ENCODE data around the gene LRMDA.

LRMDA gene

DNA sequence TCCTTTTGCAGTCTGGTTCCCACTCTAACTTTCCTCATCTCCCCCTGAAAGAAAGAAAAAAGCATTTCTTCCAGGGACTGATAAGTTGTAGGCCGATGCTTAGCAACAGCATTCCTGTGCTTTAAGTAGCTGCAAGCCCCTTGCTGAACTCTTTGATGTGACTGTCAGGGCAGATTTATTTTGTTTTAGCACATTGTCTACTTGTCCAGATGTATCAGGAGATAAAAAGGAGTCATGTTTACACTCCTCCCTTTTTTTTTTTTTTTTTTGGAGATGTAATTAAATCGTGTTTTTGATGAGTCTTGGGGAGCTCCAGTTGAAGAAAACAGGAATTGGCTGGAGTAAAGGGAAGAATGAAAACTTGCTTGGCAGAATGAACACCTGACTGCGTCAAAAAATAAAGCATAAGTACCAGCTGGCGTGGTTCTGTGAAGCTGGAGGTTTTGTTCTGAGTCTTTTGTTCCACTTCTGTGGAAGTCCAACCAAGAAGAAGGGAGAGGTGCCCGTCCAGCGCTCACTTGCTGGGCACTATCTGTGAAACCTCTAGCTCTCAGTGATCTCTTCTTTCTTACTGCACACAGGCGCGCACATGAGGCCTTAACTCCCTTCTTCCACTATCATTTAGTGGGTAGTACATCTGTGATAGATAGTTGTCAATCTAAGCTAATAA, 871.7 kb downstream of the LRMDA start:
- no peak for DNase-seq

DNA sequence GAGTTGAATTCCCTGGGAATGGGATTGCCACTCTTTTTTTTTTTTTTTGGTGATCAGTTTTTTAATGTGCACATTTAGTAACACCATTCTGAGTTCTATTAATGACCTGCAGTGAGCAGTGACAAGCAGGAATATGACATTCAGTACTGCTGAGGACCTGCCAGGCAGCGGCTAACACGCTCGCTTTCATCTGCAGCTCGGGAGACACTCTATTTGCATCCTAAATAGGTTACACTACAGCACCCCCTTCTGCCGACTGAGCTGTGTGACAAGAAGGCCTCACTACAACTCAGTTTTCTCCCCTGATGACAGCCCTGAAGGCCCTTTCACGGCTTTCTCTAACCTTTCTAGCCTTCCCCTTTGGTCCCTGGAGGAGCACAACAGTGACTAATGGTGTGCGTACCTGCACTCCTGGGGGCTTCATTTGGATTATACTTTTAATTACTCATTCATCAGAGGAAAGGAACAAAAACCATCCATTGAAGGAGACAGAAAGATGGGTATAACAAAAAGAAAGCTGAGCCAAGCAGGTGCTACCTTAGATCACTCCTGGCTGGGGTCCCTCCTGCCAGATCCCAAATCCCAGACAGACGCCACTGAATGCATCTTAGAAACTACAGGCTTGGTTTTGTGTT, 872.4 kb downstream of the LRMDA start:
- DNase-seq = no peak

DNA sequence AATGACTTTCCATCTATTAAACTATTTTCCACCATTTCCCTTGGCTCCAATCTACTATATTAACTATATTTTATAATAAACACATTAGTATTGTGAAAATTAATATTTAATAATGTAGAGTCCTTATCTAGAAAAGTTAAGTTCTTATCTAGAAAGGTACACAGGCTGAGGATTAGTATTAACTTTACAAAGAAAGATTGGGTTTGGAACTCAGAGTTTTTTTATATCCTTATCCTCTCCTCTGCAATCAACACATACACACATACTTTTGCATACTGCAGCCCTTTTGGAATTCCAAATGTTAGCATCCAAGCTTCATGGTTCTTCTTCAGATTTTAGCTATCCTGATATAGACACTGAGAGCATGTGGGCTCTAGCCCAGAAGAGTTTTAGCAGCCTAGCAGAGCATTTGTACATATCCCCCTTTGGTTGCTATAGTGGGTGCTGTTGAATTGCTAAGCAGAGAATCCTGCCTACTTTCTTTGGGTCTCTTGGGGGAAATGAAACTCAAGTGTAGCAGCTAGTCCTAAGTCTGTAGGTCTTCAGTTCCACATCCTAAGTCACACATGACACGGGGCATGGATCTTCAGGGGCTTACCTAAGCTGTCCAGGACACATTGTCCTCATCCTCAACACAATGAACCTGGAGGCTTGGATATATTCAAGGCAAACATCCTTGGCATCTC, 874.6 kb downstream of the LRMDA start:
- DNase-seq = no peak

DNA sequence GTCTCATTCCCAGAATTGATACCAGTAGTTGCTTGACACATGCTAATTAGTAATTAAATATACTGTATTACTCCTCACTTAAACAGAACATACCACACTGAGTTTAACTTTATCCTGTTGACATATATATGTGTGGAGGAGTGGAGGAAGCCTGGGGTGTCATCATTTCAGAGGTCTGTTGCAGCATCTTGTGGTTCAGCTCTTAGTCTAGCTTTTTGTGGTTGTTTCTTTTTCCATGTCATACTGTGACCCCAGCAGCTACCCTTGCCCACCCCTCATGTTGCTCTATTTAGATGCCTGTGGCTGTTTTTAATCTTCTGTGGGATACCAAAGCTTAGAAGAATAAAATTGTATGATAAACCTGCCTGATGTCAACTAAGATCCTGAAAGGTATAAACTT, 875.4 kb downstream of the LRMDA start:
- DNase-seq = no peak

DNA sequence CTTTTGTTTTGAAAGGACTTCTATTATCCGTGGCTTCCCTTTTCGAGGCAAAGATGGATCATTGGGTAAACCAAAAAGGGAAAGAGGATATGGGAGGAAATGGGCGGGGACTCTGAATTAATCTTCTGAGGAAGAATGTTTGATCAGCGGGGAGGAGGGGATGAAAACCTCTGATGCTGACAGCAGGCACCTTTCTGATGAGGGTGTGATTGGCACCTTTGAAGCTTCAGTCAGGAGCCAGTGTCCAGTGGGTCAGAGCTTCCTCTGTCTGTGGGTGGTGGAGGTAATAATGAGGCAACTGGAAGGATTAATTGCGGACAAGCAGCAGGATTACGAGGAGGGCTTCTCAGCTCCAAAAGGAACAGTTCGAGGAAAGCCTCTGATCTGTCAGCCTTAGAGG, 877.6 kb downstream of the LRMDA start:
- no peak for DNase-seq

DNA sequence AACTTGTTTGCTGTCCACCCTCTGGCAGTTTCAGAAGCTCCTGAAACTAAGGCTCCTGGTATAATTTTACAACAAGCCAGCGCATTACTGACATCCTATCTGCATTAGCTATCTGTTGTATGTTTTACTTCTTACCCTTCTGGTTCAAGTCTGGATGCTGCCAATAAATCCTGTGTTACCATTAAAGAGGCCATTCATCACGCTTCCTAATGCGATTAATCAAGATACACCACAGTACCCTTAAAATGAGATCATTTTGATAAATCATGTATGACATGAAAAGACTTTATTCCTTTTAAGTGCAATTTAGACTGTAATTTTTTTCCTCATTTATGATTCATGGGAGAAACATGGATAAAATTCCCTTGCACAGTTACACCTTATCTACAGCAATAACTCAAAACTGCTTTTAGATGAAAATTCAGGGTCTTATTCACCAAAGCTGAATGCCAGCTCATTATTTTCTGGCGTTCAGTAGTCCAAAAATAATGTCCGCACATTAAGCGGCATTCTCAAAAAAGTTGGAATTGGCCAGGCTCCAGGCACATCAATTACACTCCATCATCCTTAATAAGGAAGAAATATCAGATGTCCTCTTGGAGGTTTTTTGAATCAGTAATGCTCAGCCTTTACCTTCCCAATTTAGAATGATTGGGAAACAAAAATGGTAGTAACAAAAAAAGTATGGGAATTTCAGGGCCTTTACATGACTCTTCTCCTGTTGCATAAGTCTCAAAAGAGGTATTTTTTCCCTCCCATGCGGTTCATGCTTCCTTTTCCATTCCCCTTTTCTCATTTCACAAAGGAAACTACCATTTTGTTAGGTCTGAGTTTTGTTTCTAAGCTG, 878.5 kb downstream of the LRMDA start:
- no peak for DNase-seq

DNA sequence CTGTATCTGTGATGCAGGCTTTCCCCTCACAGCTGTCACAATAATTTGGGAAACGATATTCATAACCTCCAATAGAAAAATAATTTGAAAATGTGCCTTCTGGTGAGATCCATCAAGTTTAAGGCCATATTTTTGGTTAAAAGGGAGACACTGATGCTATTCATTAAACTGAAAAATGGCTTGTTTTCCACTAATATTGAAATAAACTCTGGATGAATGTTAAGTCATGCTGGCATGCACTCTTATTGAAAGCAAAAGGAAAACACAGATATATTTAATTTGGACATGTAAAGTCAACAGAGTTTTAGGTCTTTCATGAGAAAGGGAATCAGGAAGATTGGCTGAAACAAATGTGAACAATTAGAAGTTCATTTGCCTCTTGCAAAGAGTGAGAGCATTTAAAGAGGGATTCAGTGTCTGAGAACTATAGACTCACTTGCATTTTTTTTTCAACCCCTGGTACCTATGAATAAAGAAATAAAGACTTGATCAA, 879.2 kb downstream of the LRMDA start:
- no peak for DNase-seq

DNA sequence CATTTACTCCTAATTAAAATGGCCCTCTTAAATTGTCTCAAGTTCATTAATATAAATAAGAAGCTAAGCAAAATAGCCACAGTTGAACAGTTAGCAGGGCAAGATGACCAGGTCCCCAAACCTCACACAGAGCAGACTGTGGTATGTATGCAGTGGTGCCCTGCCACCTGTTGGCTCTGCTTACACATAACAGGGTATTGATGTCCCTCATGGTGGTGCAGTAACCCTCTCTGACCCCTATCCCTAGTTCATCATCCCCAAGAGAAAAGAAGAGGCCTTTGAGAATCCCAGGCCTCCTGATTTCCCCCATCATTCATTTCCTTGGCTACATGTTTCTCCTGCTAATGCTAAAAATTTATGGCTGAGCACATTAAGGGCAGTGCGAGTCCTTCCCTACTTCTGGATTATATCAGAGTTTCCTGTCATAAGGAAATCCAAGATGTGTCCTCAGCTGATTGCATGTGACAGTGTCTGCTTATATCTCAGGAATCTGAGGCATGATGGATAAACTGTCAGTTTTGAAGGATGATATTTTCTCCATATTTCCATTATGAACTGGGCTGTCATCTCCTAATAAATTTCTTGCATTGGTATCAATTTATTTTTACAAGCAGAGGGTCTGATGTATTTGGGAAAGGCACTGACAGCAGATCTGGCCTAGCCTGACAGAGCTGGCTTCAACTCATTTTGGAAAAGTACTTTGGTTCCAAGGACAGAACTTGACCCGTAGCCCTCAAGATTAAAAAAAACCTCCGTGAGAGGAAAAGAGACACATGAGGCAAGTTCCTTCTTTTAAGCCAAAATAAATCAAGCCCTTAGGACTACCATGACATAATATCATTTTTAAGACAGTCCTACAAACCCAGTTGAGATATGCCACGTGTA, 880.6 kb downstream of the LRMDA start:
- no peak for DNase-seq

DNA sequence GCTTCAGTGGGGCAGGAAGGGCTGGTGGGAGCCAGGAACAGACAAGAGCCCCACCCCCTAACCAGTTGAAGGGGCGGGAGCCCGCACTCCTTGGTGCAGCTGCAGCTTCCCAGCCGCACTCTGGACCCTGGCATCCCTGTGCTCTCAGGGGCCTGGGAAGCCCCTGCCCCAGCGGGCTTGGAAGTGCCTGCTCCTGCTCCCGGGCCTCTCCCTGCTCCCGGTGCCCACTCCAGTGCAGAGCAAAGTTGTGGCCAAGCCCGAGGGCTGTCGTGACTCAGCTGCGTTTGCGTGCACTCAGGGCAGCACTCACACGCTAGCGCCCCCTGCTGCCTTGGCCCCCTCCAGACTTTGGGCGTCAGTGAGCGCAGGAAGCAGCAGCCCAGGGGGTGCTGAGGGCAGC, 883.8 kb downstream of the LRMDA start:
- no peak for DNase-seq

DNA sequence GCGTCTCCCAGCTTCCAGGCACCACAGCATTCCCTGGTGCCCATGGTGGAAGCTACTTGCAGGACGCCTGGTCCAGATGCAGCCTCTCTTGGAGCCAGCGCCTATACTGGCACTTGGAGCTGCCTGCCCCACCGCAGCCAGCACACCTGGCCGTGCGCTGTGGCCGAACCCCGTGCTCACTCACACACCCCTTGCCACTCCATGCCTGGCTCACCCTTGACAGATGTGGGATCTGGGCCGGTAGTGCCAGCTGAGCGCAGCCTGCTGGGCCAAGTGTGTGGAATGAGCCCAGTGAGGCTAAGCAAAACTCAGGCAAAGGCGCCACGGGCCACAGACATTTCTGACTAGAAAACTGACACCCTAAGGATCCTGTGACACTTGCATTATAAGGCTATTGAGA, 884.8 kb downstream of the LRMDA start:
- no peak for DNase-seq

DNA sequence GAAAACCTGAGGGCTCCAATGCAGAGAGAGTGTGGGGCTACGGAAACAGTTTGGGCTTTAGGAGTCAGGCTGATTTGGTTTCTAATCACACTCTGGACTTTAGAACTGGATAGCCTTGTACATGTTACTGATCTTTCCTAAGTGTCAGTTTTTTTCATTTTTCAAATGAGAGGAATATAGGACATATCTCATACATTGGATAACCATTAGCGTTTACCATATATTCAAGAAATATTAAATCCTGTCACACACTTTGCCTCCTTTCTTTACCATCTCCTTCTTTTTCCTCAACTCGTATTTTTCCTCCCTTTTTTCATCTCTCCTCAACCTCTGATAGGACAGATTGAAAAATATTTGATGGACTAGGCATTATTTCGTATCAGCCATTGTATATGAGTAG, 885.7 kb downstream of the LRMDA start:
- no peak for DNase-seq

DNA sequence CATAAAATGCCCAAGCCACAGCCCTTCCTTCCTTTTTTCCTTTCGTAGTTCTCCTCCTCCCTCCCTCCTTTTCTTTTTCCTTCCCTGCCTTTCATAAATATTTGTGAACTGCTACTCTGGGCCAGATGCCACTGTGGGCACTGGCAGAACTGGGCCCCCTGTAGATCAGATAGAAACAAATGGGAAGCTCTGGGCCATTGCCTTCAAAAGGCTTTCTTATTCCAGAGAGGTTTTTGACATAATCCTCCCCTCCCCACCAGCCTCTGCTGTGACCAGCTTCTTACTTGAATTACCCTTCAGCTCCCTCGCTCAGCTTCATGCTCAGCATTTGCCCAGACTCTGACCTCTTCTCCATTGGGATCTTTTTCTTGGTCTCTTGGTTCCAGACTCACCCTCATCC, 886.8 kb downstream of the LRMDA start:
- DNase-seq = no peak

DNA sequence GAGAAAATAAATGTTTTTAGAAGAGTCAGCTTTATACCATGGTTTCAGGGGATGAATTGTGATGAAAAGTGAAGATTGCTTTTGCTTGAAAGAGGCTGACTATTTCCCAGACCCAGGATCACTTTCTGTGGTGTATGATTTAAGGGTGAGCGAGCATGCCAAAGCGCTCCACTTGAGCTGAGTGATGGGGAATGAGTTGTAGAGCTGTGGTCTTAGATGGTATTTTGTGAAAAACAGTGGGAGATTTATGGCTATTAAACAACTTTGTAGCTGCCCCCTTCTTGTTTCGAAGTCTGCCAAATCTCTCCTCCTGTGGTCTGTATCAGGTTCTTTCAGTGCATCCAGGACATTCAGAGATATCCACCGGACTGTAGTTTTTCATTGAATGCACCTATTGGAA, 888.2 kb downstream of the LRMDA start:
- DNase-seq = no peak

DNA sequence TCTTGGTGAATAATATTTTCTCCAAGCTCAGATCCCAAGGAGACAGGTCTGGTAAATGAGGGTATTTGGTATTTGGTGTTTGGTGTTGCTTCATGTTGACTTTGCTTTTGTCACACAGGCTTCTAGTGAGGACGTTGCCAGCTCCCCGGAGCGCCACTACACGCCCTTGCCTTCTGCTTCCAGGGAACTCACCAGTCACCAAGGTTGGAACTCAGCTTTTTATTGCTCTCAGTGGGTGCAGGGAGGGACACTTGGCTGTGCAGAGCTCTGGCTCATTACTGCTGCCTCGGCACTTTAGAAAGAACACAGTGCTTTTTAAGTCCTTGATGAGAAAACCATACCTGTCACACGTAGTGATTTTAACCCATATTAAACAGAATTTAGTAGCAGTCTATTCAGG, 892.9 kb downstream of the LRMDA start:
- no peak for DNase-seq

DNA sequence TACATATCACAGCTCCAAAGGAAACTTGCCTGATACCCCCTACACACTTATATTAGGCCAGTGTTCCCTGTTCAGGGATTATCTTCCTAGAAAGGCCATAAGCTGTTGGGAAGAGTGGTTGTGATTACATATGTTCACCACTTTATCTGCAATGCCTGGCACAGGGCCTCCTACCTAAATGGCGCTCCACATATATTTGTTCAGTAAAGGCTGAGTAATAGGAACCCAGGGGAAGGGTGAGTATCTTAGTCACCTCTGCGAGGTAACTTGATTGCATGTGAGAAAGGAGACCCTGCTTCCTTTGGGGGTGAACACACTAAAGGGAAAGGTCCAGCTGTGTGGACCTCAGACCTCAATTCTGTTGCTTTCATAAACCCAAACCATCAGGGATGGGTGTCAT, 896.0 kb downstream of the LRMDA start:
- no peak for DNase-seq

DNA sequence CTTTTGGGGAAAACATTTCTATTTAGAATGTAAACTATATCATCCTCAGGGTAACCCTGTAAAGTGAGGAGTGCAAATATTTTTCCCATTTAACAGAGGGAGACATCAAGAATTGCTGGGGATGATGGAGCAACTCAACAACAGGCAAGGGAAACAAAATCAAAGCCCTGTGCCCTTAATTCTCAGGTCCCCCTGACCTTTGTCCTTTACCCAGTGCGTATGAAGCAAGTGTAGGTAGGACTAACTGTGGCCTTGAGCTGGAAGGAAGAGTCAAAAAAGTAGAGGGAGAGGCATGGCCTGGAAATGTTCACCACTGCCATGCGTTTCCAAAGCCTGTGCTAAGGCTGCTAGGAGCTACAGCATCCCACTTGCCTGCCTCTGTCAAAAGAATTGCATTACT, 896.9 kb downstream of the LRMDA start:
- no peak for DNase-seq

DNA sequence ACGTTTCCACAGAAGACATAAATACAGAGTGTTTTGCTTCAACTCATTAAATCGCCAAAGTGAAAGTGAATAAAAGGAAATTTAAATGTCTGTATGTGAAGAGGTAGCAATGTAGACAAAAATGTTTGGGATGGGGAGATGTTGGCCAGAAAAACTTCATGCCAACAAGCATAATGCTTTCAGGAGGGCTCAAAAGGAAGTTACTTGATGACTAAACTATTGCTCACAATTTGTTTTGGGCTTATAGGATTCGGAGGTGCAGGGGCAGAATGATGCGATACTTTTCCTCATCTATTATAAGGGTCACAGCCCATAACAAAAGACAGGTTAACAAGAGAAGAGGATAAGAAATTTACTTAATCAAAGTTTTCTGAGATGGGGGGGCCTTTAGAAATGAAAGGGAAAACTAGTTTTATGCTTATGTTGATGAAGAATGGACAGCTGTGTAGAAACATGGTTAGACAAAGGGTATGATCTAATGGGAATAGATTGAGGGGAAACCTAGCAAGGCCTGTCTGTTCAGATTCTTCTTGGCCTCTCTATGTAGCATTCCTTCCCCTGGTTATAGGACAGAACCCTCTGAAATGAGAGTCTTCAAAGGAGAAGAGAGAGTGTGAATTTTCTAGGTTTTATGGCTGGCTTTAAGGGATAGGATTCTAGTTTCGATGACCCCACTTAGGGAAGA, 898.6 kb downstream of the LRMDA start:
- no peak for DNase-seq

DNA sequence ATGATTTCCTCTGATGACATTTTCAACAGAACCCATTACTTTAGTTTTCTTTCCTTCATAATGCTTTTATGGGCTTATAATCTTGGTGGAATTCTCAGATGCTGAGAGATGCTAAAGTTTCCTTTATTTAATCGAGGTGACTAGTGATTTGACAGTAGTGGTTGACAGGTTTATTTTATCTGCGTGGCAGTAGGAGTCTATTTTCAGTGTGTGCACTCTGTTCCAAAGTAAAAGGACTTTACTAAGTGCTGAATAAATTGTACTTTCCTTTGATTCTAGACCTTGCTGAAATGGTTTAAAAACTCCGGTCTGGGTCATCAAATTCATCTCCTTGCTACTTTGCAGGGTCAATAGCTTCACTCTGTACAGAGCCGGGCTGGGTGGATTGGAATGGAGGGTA, 900.3 kb downstream of the LRMDA start:
- no peak for DNase-seq

DNA sequence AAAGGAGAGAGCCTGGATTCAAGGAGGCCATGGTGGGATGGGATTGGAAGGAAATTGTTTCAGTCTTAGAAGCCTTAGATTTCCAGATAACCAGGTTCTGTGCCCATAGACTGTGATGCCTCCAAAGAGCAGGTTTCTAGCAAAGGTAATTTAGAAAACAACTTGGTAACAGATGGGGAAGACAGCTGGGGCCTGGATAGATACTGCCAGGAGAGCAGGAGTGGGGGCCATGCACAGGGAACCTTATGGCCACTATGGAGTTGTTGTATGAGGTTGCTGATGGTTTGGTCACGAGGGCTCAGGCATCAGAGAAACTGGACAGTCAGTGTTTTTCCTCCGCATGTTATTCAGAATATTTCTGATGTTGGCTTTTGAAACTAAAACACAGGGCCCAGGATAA, 901.9 kb downstream of the LRMDA start:
- DNase-seq = no peak

DNA sequence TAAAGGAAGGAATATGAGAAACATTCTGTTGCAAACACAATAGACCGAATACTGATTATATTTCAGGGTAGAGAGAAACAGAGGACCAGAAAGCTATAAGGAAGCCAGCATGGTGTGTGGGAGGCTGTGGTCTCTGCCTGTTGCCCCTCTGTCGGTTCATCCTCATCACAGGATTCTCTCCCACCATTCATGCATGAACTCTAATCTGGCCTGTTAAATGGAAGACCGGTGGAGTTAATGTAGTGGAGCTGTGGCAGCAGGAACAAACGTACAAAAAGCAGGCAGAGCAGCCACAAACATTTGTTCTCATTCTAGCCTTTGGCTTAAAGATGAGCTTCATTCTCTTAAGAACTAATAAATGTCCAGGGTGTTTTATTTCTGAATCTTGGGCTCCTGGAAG, 902.4 kb downstream of the LRMDA start:
- DNase-seq = no peak

DNA sequence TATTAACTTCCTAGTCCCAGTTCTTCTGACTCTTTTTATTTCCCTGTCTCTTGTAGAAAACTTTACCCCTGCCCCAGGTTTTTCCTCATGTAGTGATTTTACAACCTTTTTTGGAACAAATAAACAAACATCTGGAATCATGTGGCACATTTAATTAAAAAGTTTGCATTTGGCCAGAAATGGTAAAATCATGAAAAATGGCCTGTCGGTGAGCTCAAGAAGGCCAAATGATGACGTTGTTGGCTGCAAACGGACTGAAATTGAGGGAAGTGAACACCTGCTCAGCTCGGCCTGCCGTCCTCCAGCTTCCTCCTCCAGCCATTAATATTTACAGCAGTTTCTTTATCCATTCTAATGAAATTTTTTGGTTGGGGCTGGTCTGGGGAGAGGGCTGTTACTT, 902.8 kb downstream of the LRMDA start:
- DNase-seq = no peak
